Activated CD8-positive, alpha-beta memory T cell treated with anti-CD3 and anti-CD28 coated beads, Interleukin-2, amount 50 U/mL, for 24 hours (primary cell): ENCODE measurements around the gene GOLGA1.

ENCODE experiments used
- DNase-seq: peaks from one replicate; pipeline ENCODE4 v3.0.0-alpha.2; 2020; ENCODE audit errors: extremely low read depth

Gene GOLGA1

DNA sequence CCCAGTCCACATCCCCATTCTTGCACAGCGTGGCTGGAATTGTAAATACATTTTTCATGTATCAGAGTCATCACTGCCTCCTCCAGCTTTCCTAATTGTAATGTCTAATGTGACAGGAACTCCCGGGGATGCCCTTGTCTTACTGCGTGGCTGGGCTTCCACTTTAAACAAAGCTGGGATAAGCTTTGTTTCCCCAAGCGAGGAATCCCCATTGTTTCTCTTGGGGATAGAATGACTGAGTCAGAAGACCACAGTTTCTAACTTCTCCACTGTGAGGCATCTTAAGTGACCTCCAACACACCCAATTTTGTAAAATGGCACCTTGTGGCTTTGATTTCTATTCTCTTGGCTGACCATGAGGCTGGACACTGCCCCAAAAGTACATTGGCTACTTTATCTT is 56.5 kb downstream of the GOLGA1 start:
- DNase-seq: no peak

DNA sequence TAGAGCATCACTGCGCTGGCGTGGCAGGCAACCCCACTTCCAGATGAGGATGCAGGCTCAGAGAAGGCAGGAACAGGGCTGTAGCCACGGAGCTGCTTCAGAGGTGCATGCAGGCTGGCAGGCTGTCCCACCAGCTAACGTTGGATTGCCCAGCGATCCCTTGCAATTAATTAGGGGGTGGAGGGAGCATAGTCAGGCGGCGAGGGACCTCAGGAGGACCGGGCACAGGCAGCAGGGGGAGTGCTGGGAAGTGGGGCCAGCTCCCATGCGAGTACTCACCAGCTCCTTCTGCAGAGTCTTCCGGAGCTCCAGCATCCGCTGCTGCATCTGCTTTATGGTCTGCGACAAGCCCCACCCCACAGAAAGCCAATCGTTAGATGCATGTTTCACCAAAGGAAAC is 58.7 kb downstream of the GOLGA1 start:
- no peak for DNase-seq

DNA sequence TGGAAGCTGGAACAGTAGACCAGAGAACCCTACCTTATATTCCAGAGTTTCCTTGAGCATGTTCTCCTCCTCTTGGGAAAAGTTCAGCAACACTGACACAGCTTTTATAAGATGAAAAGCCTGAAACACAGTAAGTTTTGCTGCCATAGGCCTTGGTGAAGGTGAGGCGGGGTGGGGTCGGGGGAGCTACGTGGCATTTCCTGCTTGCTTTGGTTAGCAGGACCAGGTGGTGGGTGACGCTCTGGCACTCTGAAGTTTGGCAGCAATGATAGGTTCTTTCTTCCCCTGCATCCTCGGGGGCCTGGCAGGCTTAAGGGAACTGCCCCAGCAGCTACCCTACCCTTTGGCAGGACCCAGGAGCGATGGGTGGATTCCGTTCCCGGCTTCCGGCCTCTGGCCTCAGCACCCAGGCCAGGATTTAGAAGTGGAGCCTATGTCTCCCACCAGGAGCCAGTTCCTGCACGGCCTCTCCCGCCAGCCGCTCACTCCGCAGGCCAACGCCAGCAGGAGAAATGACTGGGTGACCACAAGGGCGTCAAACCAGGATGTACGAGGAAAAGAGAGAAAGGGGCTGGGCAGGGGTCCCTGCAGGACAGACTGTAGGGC is 59.6 kb downstream of the GOLGA1 start:
- DNase-seq: no peak

DNA sequence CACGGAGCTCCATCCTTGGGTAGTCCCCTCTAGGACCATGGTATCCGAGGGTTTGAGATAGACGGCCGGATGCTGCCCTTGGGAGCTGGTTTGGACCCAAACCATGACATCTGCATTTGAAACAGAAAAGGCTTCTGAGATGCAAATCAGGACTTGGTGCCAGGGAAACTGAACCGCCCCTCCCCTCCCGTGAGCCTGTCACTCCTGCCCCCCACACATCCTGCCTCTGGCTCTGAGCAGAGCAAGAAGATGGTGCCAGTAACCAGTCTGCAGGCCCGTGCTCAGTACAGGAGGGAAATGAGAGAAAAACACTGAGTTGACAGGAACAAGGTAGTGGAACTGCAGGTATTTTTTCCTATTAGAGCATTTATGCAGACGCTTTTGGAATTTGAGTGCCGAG is 60.4 kb downstream of the GOLGA1 start:
- no peak for DNase-seq

DNA sequence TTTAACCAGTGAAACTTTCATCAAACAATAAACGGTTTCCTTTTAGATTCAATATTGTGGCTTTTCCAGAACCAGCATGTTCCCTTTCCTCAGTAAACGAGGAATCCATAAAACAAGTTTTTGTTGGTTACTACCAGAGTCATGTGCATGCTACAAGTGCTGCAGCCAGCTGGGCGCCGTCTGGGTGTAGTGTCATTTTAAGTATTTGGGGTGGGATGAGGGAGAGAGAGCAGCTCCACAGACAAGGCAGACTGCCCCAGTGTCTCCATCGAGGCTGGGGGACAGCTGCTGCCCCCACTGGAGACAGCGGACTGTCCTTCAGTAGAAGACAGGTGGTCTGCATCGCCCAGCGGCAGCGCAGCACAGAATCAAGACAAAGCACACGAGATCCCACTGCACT is 61.7 kb downstream of the GOLGA1 start:
- DNase-seq: no peak

DNA sequence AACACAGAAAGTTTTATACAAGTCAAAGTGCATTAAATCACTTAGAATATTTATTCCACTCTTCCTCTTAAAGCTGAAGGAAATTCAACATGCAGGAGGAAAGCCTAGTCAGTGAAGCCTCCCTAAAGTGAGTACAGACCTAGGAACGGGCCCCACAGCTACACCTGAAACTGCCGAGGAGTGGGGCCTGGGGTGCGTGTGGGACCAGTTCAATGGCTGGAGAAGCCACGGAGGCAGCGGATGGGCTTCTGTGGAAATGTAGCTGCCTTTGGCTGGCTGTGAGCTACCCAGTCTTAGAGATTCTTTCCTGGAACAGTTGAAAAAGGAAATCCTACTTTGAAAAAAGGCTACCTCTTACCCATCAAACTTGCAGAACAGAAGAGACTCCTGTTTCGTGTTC is 62.4 kb downstream of the GOLGA1 start:
- DNase-seq: no peak

DNA sequence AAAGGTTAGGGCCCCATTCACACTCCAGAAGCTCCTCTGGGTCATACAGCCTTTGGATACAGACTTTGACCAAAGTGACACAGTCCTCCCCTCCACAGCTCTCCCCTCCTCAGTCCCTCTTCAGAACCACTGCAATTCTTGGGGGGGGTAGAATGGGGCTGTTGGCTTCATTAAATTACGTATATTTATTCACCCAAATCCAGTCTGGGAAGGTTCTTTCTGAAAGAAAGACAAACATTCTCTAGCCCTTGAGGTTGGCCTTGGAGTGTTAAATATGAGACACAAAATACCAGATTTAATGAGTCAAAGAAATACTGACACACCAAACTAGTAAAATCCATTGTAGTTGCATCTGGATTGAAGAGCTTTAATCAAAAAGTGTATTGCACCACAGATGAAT is 62.9 kb downstream of the GOLGA1 start:
- DNase-seq: no peak

DNA sequence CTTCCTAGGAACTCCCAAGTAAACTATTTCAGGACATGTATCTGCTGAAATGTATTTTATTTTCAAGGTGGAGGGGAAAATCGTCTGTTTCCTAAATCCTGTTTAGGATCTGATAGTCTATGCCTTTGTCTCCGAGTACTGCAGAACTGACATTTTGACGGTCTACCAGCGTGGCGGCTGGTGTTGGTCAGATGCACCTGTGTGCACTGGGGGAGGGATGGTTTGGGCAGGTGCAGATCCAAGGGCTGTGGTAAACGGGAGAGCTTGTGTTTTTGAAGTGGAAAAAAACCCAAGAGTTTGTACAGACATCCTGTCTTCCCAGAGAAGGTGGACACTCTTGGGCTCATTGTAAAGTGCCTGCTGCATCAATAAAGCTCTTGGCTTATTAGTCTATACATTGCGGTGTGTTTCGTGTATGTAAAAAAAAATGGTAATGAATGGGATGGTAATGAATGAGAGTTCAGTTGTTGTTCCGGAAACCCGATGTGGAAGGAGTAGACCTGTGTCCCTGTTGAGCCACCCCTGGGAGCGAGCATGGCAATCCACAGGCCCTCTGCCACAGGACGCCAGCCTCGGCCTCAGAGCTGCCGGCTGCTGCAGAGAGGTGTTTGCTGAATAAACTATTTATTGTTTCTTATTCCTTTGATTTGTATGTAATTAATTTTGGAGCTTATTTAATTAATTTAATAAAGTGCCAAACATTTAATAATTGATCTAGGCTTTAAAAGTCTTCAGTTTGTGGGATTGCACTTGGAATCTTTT is 63.7 kb downstream of the GOLGA1 start:
- no peak for DNase-seq

DNA sequence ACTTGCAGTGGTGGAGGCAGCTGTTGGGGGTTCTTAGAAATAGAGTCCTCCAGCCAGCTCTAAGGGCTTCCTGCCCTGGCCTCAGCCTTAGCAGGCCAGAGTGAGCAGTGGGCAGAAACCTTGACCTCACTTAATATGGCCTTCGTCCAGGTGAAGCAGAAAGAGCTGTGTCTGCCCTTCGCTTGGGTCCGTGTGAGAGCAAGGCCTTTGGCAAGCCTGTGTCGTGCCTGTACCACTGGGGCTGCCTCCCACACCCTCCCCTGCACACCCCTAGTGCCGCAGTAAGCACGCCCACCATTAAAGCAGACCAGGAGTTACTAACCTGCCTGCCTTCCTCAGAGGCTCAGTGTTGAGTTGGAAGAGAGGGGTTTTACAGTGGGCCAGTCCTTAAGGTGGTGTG is 65.4 kb downstream of the GOLGA1 start:
- DNase-seq: no peak

DNA sequence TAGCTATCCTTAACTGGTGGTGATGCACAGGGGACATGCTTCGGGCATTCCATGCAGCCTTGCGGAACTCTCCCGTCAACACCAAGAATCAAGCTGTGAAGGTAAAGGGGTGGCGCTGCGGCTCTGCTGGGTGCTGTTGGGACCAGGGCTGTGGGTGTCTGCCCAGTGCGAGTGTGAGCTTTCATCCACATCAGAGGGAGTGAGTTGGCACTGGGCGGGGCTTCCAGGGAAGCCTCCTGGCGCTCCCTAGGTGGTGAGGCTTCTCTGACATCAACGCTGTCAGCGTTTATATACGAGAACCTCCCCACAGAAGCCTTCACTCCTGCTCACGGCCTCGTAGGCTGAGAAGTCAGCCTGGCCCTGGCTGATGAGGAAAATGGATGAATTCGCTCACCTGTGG is 67.2 kb downstream of the GOLGA1 start:
- DNase-seq: no peak

DNA sequence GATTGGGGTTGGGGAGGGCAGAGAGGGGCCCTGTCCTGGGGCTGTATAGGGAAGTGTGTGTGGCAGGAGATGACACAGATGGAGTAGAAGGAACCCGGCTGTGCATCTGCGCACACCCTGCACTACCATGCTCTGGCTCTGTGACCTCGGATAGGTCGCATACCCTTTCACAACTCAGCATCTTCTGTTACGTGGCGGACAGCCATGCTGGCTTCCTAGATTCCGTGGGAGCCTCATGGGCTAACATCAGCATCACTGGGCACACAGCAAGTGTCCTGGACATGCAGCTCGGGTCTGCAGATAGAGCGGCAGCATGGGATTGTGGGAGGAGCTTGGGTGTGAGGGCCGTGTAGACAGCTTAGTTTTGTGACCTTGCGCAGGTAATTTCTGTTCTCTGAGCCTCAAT is 69.7 kb downstream of the GOLGA1 start:
- no peak for DNase-seq

DNA sequence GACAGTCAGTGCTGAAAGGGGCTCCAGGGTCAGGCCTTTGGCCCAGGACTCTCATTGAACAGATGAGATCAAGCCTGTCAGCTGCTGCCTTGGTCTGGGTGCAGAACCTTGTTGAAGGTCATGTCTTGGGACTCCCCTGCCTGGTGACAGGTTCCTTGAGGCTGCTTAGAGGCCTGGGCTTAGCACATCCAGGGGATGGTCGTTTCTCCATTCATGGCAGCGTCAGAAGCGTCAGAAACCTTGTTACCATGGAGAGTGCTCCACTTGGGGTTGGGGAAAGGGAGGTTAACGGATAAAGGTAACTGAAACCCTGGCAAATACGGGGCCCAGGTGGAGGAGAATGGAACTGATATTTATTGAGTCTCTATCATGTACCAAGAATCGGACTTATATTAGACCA is 70.2 kb downstream of the GOLGA1 start:
- DNase-seq: no peak

DNA sequence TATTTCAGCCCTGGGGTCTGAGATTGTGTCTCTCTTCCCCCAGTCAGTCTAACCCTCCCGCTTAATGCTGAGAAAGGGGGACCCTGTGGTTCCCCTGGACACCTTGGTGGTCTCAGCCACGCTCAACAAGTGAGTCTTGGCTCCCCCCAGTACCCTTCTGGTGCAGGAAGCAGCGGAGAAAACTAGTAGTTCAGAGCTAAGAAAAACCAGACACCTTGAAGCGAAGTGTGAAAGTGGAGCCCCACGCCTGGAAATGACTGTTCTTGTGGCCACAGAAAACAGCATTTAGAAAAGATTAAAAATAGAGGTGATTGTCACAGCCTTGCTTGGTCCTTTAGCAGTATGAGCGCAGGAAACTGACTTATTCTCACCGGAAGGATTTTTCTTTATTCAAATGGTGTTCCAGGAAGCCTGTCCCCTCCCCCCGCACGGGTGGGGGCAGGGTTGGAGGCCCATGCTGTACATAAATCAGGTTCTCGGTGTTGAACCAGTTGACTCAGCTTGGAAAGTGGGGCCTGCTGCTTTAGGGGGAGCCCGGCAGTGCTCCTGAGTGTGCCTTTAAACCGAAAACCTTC is 70.8 kb downstream of the GOLGA1 start:
- peak; percentile 76 for DNase-seq

DNA sequence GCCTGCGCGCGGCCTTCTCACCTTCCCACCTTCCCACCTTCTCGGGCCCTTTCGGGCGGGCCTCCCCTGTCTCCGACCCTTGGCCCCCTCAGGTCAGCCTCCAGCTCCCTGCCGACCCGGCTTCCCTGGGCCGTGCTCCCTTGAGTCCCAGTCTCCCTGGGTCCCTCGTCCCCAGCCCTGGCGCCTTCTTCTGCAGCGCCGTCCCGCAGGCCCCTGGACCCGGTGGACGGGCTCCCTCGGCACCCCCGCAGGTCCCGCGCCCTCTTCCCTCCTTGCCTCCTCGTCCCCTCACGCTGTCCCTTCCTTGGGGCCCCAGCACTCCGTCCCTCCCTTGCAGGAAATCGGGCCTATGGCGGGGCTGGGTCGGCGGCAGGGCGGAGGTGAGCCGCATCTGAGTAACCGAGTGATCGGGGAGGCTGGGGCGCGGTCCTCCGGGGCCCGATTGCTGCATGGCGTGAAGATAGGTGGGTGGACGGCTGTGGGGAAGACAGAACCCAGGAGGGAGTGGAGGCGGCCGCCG is 71.4 kb downstream of the GOLGA1 start:
- DNase-seq: no peak

DNA sequence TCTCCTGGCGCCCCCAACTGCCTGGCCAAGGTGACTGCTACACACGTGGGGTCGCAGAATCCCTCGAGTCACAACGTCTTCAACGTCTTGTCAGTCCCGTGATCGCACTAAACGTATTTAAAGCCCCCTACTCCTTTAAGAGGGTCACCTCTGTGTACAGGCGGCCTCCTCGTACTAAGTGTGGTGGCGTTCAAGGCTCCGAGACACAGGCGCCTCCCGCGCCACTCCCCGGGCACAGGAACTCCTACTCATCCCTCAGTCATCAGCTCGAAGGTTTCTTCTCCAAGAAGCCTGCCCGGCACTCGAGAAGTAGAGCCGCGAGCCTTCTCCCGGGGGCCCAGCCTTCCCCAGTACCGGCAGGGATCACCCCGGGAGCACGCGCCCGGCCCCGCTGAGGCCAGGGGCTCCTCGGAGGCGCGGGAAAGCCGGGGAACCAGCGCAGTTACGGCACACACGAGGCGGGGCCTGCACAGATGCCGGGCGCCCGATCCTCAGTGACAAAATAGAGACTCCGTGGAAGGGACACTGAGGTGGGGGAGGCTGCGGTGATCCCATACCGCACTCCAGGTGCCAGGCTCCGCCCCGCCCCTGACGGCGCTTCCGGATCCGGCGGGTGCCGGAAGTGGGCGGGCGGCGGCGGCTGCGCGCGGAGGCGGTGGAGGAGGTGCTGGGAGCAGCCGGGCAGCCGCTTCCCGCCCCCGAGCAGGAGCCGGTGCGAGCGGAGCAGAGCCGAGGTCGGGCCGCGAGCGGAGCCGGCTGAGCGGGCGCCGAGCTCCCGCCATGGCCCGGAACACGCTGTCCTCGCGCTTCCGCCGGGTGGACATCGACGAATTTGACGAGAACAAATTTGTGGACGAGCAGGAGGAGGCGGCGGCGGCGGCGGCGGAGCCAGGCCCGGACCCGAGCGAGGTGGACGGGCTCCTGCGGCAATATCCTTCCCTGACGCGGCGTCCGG is 72.1 kb downstream of the GOLGA1 start:
- DNase-seq: peak; percentile 78

DNA sequence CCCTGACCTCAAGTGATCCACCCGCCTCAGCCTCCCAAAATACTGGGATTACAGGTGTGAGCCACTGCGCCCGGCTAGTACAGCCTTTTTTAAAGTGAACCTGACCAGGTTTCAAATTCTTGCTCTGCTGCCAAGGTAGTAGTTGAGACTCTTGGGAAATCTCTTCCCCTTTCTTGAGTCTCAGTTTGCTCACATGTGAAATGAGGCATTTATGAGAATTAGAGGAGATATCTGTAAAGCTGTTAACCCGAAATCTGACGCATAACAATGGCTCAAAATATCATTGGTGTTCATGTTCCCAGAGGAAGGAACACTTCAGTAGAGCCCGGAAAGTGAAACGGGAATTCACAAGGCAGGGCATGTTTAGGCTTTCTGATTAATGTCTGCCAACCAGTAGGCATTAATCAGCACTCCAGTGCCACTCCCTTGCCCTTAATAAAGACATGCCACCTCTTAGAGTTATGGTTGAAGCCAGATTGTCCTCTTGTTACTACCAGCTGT is 77.5 kb downstream of the GOLGA1 start:
- DNase-seq: no peak

DNA sequence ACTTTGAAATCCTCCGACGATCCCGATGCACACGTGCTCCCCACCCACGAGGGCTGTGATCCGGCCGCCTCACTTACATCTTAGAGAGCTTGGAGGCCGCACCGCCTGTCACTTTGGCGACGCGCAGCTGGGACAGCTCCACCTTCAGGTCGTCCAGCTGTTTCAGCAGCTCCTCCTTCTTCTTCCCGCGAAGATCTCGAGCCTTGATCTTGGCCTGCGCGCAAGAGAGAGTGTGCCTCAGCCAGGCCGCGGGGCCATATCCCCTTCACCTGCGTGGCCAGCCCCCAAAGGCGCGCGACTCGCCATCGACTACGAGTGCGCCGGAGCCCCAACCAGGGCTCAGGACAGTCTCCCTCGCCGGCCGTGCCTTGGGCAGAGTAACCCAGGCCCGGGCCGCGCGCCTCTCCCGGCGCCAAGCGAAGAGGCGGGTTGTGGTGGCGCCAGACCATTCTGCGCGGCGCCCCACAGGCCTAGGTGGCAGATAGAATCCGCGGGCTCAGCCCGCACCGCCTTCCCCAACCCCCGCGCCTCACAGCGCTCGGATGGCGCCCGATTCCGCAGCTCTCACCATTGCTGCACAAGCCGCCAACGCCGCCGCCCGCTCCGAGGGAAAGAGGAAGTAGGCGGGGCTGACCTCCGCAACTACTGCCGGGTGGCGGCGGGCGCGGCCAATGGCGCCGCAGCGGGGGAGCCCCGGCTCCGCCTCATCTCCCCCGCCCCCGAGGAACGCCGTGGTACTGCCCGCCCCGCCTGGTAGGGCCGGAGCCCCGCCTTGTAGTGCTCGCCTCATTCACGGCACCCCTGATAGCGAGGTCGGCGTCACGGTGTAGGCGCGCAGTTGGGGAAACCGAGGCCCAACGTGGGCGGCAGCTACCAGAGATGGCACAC is 79.3 kb downstream of the GOLGA1 start, which contains the start of the genes ARPC5L and RPL35:
Gene ARPC5L (plus strand): TSS at position 789 of the 888 bp plus-strand sequence. CDS start 7,161 bp downstream, outside the sequence.
Gene RPL35 (minus strand): TSS at position 616 of the 888 bp plus-strand sequence. CDS start 45 bp downstream, at position 571.
- peak; percentile 86 for DNase-seq

DNA sequence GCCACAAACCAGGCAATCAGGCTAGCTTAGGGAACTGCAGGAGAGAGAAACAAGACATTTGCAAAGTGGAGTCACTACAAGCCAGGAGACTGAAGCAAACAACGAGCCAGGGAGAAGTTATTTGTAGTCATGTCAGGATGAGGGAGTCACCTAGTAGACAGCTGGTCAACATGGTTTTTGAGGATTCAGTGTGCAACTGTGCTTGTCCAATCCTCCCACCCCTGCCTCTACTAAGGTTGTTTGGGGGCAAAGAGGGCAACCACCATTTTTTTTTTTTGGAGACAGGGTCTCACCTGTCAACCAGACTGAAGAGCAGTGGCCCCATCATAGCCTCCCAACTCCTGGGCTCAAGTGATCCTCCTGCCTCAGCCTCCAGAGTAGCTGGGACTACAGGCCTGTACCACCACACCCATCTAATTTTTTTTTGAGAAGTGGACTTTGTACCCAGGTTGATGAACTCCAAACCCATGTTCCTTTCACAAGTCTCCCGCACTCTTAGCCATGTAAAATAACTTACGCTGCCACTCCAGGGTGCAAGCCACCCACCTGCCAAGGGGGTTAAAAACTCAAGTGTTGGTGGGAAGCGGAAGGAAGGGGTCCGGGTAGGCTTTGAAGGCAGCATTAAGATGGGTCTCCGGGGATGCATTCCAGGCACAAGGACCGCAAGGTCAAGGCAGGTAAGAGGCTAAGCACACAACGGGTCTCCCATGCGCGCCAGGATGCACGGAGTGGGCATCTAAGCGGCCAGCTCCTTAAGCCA is 80.1 kb downstream of the GOLGA1 start:
- no peak for DNase-seq

DNA sequence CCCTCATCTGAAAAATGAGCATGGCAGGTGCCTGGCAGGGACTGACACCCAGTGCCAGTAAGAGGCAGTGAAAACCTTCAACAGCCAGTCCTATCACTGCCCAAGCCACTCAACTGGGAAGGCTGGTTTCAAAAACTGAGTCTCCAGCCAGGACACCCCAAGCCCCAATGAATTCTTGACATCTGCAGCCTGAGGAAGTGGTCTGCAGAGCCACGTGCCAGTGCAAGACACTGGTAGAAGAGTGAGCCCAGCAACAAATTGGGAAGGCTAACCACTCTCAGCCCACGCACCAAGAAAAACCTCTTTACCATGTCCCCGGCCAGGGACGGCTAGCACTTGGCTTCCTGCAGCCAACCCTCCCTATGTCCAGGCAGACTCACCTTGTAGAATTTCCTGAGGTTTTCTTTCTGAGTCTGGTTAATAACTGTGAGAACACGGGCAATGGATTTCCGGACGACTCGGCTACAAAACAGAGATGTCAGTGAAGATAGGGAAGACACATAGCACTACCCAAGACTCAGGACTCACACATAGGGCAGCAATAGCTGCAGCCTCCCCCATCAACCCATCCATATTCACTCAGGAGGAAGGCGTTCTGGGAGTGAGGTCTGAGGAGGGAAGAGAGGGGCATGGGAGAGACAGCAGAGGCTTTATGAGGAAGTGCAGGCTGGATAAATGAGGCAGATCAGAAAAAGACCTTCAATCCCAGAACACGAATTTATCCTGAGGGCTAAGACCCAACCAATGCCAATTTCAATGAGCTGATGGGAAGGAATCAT is 80.9 kb downstream of the GOLGA1 start:
- DNase-seq: no peak
